GM19395 (cell line): ENCODE data around the gene MBD3L2.
"Not testable (repeated sequence)": the region's sequence is repeated elsewhere in the genome, so short reads cannot be mapped to it uniquely, and the experiment has no call there.

Experiments
- ATAC-seq: cut with Tn5 transposase; IDR thresholded peaks from one replicate; pipeline ENCODE4 v1.9.1; 2021; ENCODE audit warnings: mild to moderate bottlenecking, moderate library complexity; ENCODE audit not compliant: unreplicated experiment

The MBD3L2 gene

GRCh38 chr19:7049021-7049420 lies at the start of gene MBD3L2:
TSS of gene MBD3L2 (plus strand) at chr19:7049321. CDS start at chr19:7049374, 53 bp downstream.
- ATAC-seq, result not testable (repeated sequence)

GRCh38 chr19:6999933-7000332 lies 49.2 kb upstream of the MBD3L2 start:
- no peak for ATAC-seq

GRCh38 chr19:7000333-7000732 lies 48.8 kb upstream of the MBD3L2 start:
- no peak for ATAC-seq

GRCh38 chr19:7000816-7001215 lies 48.3 kb upstream of the MBD3L2 start:
- ATAC-seq, result no peak

GRCh38 chr19:7004313-7004931 lies 44.7 kb upstream of the MBD3L2 start:
- no peak for ATAC-seq

- ATAC-seq, result no peak
Measured at GRCh38 chr19:7006135-7006704, 42.9 kb upstream of the MBD3L2 start.

- no peak for ATAC-seq
Measured at GRCh38 chr19:7007859-7008258, 41.3 kb upstream of the MBD3L2 start.

- no peak for ATAC-seq
Measured at GRCh38 chr19:7010722-7011593, 38.2 kb upstream of the MBD3L2 start.

GRCh38 chr19:7013678-7014077 lies 35.4 kb upstream of the MBD3L2 start:
- no peak for ATAC-seq

GRCh38 chr19:7018828-7019227 lies 30.3 kb upstream of the MBD3L2 start:
- ATAC-seq, result no peak

GRCh38 chr19:7021331-7021730 lies 27.8 kb upstream of the MBD3L2 start, which contains the start of gene MBD3L2B:
TSS of gene MBD3L2B (minus strand) at chr19:7021431. CDS start at chr19:7021397, 34 bp downstream.
- not testable (repeated sequence) for ATAC-seq

- ATAC-seq, result not testable (repeated sequence)
Measured at GRCh38 chr19:7028790-7029189, 20.3 kb upstream of the MBD3L2 start.

- ATAC-seq, result not testable (repeated sequence)
Measured at GRCh38 chr19:7030278-7030677, 18.8 kb upstream of the MBD3L2 start, which contains the start of gene MBD3L5. TSS of gene MBD3L5 (plus strand) at chr19:7030578. CDS start at chr19:7030612, 34 bp downstream.

- not testable (repeated sequence) for ATAC-seq
Measured at GRCh38 chr19:7040079-7040478, 9.0 kb upstream of the MBD3L2 start, which contains the start of gene MBD3L4. TSS of gene MBD3L4 (minus strand) at chr19:7040179. CDS start at chr19:7040144, 35 bp downstream.

GRCh38 chr19:7041563-7041962 lies 7.6 kb upstream of the MBD3L2 start:
- ATAC-seq, result not testable (repeated sequence)

GRCh38 chr19:7051421-7051820 lies 2.3 kb downstream of the MBD3L2 start:
- not testable (repeated sequence) for ATAC-seq

- not testable (repeated sequence) for ATAC-seq
Measured at GRCh38 chr19:7052896-7053295, 3.8 kb downstream of the MBD3L2 start.

- ATAC-seq, result not testable (repeated sequence)
Measured at GRCh38 chr19:7054635-7055368, 5.7 kb downstream of the MBD3L2 start.

- not testable (repeated sequence) for ATAC-seq
Measured at GRCh38 chr19:7055679-7056078, 6.6 kb downstream of the MBD3L2 start.

- not testable (repeated sequence) for ATAC-seq
Measured at GRCh38 chr19:7056371-7056770, 7.2 kb downstream of the MBD3L2 start.

- not testable (repeated sequence) for ATAC-seq
Measured at GRCh38 chr19:7058576-7058975, 9.5 kb downstream of the MBD3L2 start, which contains the start of gene MBD3L3. TSS of gene MBD3L3 (minus strand) at chr19:7058676. CDS start at chr19:7058605, 71 bp downstream.
